ENCODE data around the gene SLC12A4.

GRCh38 chr16:67987460-67988160, 19.2 kb upstream of the SLC12A4 start:
- TF ChIP-seq CTCF (IDR thresholded peaks at IDR 0.05) = no peak
- TF ChIP-seq POLR2A (IDR thresholded peaks at IDR 0.05) = no peak

Data from right lobe of liver (tissue), 4 donors.